Left renal pelvis (tissue), 4 donors: ENCODE results near the gene IP6K1. TPM values are rescaled to one million over a fixed set of nuclear protein-coding genes. Genes with fewer than 3 reads are reported as not detected.
"Not testable (repeated sequence)": the region's sequence is repeated elsewhere in the genome, so short reads cannot be mapped to it uniquely, and the experiment has no call there.

Source experiments
- DNase-seq, 4 donors: peaks; one replicate each; pipeline ENCODE4 v3.0.0-alpha.2; 2013; ENCODE audit warnings: low read depth in 4 of 4, low spot score in 3 of 4
- polyA plus RNA-seq, 4 donors: library from polyadenylated mRNA; unstranded; fragments of 120-200 nt; gene quantifications; one replicate each; pipeline ENCODE4 v1.2.1, GENCODE V29; 2013; ENCODE audit not compliant: insufficient read length in 4 of 4

The IP6K1 gene
- polyA plus RNA-seq, 4 donors = 50.3 to 55.6 (median 51.6) TPM

- no peak for DNase-seq
Measured at GRCh38 chr3:49772703-49773102, 13.6 kb downstream of the IP6K1 start.

- DNase-seq = no peak
Measured at GRCh38 chr3:49771340-49771938, 14.9 kb downstream of the IP6K1 start.

GRCh38 chr3:49769926-49770325 is 16.4 kb downstream of the IP6K1 start:
- DNase-seq = no peak

- no peak for DNase-seq
Measured at GRCh38 chr3:49769286-49769915, 16.9 kb downstream of the IP6K1 start.

GRCh38 chr3:49763981-49764380 is 22.4 kb downstream of the IP6K1 start:
- no peak for DNase-seq

- no peak for DNase-seq
Measured at GRCh38 chr3:49761661-49762060, 24.7 kb downstream of the IP6K1 start.

GRCh38 chr3:49759226-49759625 is 27.1 kb downstream of the IP6K1 start:
- no peak for DNase-seq

- no peak for DNase-seq
Measured at GRCh38 chr3:49757197-49757596, 29.1 kb downstream of the IP6K1 start.

GRCh38 chr3:49756036-49756435 is 30.3 kb downstream of the IP6K1 start:
- no peak for DNase-seq

GRCh38 chr3:49754536-49754935 is 31.8 kb downstream of the IP6K1 start:
- DNase-seq = no peak

- no peak for DNase-seq
Measured at GRCh38 chr3:49751501-49751900, 34.8 kb downstream of the IP6K1 start.

GRCh38 chr3:49750056-49750455 is 36.3 kb downstream of the IP6K1 start:
- no peak for DNase-seq

GRCh38 chr3:49748874-49749273 is 37.5 kb downstream of the IP6K1 start:
- DNase-seq = not testable (repeated sequence)

GRCh38 chr3:49747792-49748480 is 38.4 kb downstream of the IP6K1 start:
- no peak for DNase-seq

- DNase-seq = no peak
Measured at GRCh38 chr3:49745986-49746385, 40.4 kb downstream of the IP6K1 start.

- no peak for DNase-seq
Measured at GRCh38 chr3:49740427-49740826, 45.9 kb downstream of the IP6K1 start.

- no peak for DNase-seq
Measured at GRCh38 chr3:49738067-49738713, 48.2 kb downstream of the IP6K1 start.

GRCh38 chr3:49734752-49735151 is 51.6 kb downstream of the IP6K1 start:
- no peak for DNase-seq

GRCh38 chr3:49733551-49733950 is 52.8 kb downstream of the IP6K1 start:
- no peak for DNase-seq

GRCh38 chr3:49732597-49732996 is 53.7 kb downstream of the IP6K1 start:
- no peak for DNase-seq

- DNase-seq = no peak
Measured at GRCh38 chr3:49729966-49730609, 56.3 kb downstream of the IP6K1 start.
